Measurements from ENCODE around the gene SRI.
"Not testable (repeated sequence)": the region's sequence is repeated elsewhere in the genome, so short reads cannot be mapped to it uniquely, and the experiment has no call there.

Gene SRI

DNA sequence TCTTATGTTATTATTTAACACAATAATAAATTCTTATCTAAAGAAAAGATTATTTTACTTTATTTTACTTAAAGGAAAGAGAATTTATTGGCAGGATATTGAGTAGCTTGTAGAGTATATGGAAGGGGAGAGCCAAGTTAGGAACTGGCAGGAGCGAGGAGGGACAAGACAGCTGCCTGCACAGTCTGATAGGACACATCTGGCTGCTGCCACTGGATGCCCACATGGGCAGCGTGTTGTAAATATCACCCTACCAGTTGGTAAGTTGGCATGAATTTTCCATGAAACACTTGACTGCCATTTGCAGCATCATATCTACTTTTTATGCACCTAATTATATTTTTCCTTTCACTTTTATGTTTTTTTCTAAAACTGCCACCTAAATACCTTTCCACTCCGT lies 19.6 kb downstream of the SRI start:
- no peak for DNase-seq (ENCODE audit: low read depth)

GRCh38 chr7:88191911-88192310 lies 27.9 kb downstream of the SRI start:
- DNase-seq (ENCODE audit: low read depth): no peak
- no peak overlapping the region for H3K4me3 ChIP-seq (ENCODE audit: low read depth, low read length)

More for the DNA sequence above, 19.6 kb downstream of the SRI start:
- no peak overlapping the region for H3K4me3 ChIP-seq (ENCODE audit: low read depth, low read length)

GRCh38 chr7:88185650-88186049 lies 34.2 kb downstream of the SRI start:
- DNase-seq (ENCODE audit: low read depth): no peak
- H3K4me3 ChIP-seq (ENCODE audit: low read depth, low read length): no peak overlapping the region

DNA sequence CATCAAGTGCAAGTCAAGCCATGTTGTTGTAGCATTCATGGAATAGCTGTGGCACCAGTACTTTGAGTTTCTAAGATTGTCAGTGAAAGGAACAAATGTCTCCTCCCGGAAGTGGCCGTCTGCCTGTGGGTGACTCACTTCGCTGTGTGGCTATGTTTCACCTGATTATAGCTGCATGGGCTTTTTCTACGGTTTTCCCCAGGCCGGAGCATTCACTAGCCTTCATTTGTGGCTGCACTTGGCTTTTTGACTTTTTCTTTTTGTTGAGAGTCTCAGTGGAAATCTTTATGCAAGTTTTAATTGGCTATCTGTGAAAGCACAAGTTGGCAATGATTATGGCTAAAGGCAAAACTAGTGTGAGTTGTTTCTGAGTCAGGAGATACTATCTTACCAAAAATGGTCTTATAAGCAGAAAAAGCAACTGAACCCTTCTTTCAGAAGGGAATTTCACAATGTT lies 35.0 kb downstream of the SRI start:
- no peak overlapping the region for H3K4me3 ChIP-seq (ENCODE audit: low read depth, low read length)
- no peak for DNase-seq (ENCODE audit: low read depth)

DNA sequence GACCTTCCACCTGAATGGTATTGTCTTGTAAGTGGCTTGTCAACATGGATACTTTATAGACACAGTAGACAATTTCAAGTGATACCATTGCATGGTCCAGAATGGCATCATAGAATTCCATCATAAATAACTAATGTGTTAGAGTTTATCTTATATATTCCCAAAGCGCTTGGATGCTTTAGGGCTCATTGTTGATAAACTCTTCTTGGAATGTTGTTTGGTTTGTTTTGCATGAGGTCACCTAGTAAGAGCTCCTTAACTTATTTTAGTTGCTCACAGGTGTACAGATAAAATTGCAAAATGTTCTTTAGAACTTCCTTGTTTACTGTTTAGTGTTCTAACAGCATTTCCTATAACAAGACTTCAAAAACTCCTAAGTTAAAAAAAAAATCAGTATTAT lies 36.8 kb downstream of the SRI start:
- no peak overlapping the region for H3K4me3 ChIP-seq (ENCODE audit: low read depth, low read length)
- DNase-seq (ENCODE audit: low read depth): no peak

DNA sequence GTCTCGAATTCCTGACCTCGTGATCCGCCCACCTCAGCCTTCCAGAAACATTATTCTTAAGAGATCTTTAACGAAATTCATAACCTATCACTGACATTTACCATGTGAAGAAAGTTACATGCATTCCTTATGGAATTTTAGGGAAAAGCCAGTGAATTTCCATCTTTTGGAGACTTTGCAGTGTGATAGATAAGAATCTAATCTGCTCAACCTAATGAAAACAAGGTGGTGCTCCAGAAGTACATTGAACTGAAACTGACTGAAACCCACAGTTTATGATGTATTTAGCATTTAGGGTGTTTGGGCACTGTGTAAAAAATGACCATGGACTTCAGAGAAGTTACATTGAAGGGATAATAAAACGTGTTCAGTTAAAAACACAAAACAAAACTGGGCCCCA lies 43.6 kb downstream of the SRI start:
- no peak for DNase-seq (ENCODE audit: low read depth)
- H3K4me3 ChIP-seq (ENCODE audit: low read depth, low read length): no peak overlapping the region

- DNase-seq (ENCODE audit: low read depth): no peak
These were observed 47.0 kb downstream of the SRI start for GRCh38 chr7:88172842-88173241.

GRCh38 chr7:88169717-88170320 lies 50.0 kb downstream of the SRI start:
- DNase-seq (ENCODE audit: low read depth): no peak
- no peak overlapping the region for H3K4me3 ChIP-seq (ENCODE audit: low read depth, low read length)

More at GRCh38 chr7:88172842-88173241, 47.0 kb downstream of the SRI start:
- H3K4me3 ChIP-seq (ENCODE audit: low read depth, low read length): no peak overlapping the region

DNA sequence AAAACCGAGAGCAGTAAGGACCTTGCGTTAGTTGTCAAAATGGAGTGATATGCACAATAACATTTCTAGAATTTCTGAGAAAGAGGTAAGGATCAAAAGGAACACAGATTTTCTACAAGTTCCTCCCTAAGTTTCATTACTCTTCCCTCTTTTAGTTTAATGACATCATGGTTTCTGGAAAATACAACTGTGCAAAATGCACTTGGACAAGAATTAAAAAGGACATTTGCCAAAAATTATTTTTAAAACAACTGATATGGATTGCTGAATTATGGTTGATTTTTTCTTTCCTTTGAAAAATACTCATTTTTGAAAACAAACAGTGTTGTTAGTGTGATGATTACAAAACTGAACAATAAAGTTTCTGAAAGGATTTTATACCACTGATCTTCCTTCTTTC lies 52.1 kb downstream of the SRI start:
- no peak for DNase-seq (ENCODE audit: low read depth)
- no peak overlapping the region for H3K4me3 ChIP-seq (ENCODE audit: low read depth, low read length)

DNA sequence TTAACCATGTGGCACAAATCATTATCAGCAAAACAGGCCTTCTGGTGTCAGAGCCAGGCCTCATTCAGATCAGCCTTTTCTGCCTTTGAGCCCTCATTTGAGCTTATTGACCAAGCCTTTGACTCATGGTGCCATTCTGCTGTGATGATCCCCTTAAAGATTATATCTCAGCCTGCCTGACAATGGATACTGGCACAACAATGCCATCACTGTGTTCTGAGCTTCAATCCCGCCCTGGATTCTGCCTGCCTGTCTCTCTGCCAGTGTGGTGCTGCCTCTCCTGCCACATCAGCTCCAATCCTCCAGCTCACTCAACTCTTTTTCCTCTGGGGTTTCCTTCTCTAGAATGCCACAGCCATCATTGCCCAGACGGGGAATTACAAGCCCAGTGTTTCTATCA lies 52.6 kb downstream of the SRI start:
- no peak for DNase-seq (ENCODE audit: low read depth)
- H3K4me3 ChIP-seq (ENCODE audit: low read depth, low read length): no peak overlapping the region

GRCh38 chr7:88165697-88166096 lies 54.1 kb downstream of the SRI start:
- no peak for DNase-seq (ENCODE audit: low read depth)

DNA sequence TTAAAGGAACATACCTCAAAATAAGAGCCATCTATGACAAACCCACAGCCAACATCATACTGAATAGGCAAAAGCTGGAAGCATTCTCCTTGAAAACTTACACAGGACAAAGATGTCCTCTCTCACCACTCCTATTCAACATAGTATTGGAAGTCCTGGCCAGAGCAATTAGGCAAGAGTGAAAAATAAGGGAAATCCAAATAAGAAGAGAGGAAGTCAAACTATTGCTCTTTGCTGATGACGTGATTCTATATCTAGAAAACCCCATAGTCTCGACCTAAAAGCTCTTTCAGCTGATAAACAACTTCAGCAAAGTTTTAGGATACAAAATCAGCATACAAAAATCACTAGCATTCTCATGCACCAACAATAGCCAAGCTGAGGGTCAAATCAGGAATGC lies 60.1 kb downstream of the SRI start:
- H3K4me3 ChIP-seq (ENCODE audit: low read depth, low read length); DNase-seq (ENCODE audit: low read depth): not testable (repeated sequence)

More at GRCh38 chr7:88165697-88166096, 54.1 kb downstream of the SRI start:
- no peak overlapping the region for H3K4me3 ChIP-seq (ENCODE audit: low read depth, low read length)

- H3K4me3 ChIP-seq (ENCODE audit: low read depth, low read length): no peak overlapping the region
- no peak for DNase-seq (ENCODE audit: low read depth)
These were observed 63.5 kb downstream of the SRI start for GRCh38 chr7:88156356-88156755.

GRCh38 chr7:88155756-88156155 lies 64.1 kb downstream of the SRI start:
- H3K4me3 ChIP-seq (ENCODE audit: low read depth, low read length): no peak overlapping the region
- no peak for DNase-seq (ENCODE audit: low read depth)

All from skeletal muscle cell (primary cell).